Thyroid gland (tissue), 4 donors: ENCODE results near the gene C11orf58.

Experiments
- CTCF ChIP-seq, 6 experiments: fragments of 200-600 bp in 3 of 6; fragments of 450-650 bp in 3 of 6; sonication (generic) in 3 of 6; IDR thresholded peaks; one replicate each; pipeline ENCODE4 v1.5.1; 2016 to 2019; ENCODE audit warnings: antibody characterized with exemption in 6 of 6, mild to moderate bottlenecking in 2 of 6, inconsistent platforms in 1 of 6, moderate library complexity in 1 of 6
- POLR2A ChIP-seq, 2 donors: fragments of 450-650 bp; IDR thresholded peaks; one replicate each; pipeline ENCODE4 v1.6.1; 2017; ENCODE audit warnings: antibody characterized with exemption in 2 of 2, mild to moderate bottlenecking in 2 of 2, moderate library complexity in 1 of 2

DNA sequence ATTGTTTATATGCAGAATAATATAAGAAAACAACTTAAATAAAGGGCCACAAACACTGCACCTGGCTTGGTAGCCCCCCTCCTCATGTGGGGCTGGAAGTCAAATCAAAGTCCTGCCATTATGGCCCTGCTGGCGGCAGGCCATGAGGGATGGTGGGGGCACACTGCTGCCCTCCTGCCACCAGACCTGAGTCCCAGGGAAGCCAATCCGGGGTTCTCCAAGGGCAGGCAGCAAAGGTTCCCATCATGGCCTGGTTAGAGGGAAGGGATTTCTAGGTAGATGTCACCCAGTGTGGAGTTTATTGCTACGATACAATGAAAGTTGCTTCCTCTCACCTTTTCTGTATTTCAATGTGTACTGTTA, 39.1 kb downstream of the C11orf58 start:
- TF ChIP-seq CTCF (IDR thresholded peaks at IDR 0.05) = no peak
- TF ChIP-seq POLR2A (IDR thresholded peaks at IDR 0.05) = no peak
